ENCODE data around the gene HBEGF. TPM values are rescaled to one million over a fixed set of nuclear protein-coding genes. Genes with fewer than 3 reads are reported as not detected.

HBEGF gene
- total RNA-seq, 1 experiment from 2014 or later: 12.3 TPM

- Histone ChIP-seq H3K4me3 (replicated peaks in 1 of 2; ENCODE audit: low read depth in 1 of 2, low read length in 2 of 2) (no peak overlapping the region), H3K9me2 (ENCODE audit: insufficient read depth) (no peaks in the 10 kb centered on the region), H3K4me2 (ENCODE audit: low read length) (0 out of 2 replicates have a peak overlapping the region, but pooled peaks have one; percentile 3), H3K79me2 (ENCODE audit: insufficient read depth, low read length) (no peaks in the 10 kb centered on the region), H3K9ac (ENCODE audit: low read length) (no peak overlapping the region), H3K27me3 (ENCODE audit: insufficient read depth, low read length) (no peaks in the 10 kb centered on the region), H2AFZ (ENCODE audit: low read depth, low read length, poor library complexity, severe bottlenecking) (no peak overlapping the region), H3K9me3 (ENCODE audit: control insufficient read depth in 1 of 2, insufficient read depth in 1 of 2, low read depth in 1 of 2, low read length in 2 of 2) (no peaks in the 10 kb centered on the region), H3K36me3 (ENCODE audit: control insufficient read depth in 1 of 2, insufficient read depth in 2 of 2, low read length in 2 of 2) (no peaks in the 10 kb centered on the region), H3K27ac (ENCODE audit: low read depth, low read length) (no peak overlapping the region), H3K4me1 (ENCODE audit: control insufficient read depth in 1 of 2, insufficient read depth in 2 of 2, low read length in 2 of 2) (peaks cover 3 to 29% of the 10 kb centered on the region in 2 experiments; a peak in 3 of 4 replicates), H4K20me1 (ENCODE audit: insufficient read depth) (no peaks in the 10 kb centered on the region)
- TF ChIP-seq EGR1 (IDR thresholded peaks at IDR 0.05; ENCODE audit: low read depth) (no peak), TCF7L2 (IDR thresholded peaks at IDR 0.05; ENCODE audit: borderline replicate concordance, extremely low read depth, insufficient read depth, insufficient read length) (no peak), ELF1 (IDR thresholded peaks at IDR 0.05; ENCODE audit: borderline replicate concordance, low read depth) (no peak), FOSL1 (IDR thresholded peaks at IDR 0.05; ENCODE audit: low read depth) (no peak), POLR2AphosphoS5 (IDR thresholded peaks at IDR 0.05; ENCODE audit: low read depth, low read length) (no peak), EZH2 (IDR thresholded peaks at IDR 0.05) (no peak), POLR2A (IDR thresholded peaks at IDR 0.05; ENCODE audit: borderline replicate concordance, extremely low read depth, insufficient read depth, insufficient read length) (no peak), CTCF (IDR thresholded peaks at IDR 0.05 in 2 of 3, conservative IDR thresholded peaks at IDR 0.05 in 1 of 3; ENCODE audit: borderline replicate concordance in 1 of 3, insufficient read depth in 1 of 3, low read depth in 2 of 3, low read length in 2 of 3) (no peak), RAD21 (IDR thresholded peaks at IDR 0.05; ENCODE audit: low read depth) (no peak), JUND (IDR thresholded peaks at IDR 0.05) (no peak), SIN3A (IDR thresholded peaks at IDR 0.05; ENCODE audit: low read depth) (no peak)
- TF ChIP-seq, protein P1, sequence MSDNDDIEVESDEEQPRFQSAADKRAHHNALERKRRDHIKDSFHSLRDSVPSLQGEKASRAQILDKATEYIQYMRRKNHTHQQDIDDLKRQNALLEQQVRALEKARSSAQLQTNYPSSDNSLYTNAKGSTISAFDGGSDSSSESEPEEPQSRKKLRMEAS (IDR thresholded peaks at IDR 0.05): no peak
- TF ChIP-seq, protein P2, sequence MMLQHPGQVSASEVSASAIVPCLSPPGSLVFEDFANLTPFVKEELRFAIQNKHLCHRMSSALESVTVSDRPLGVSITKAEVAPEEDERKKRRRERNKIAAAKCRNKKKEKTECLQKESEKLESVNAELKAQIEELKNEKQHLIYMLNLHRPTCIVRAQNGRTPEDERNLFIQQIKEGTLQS (IDR thresholded peaks at IDR 0.05): no peak
- RAD21 ChIA-PET (ENCODE audit: low non-redundant PET in 1 of 2, low total read pairs in 2 of 2, uncharacterized antibody in 2 of 2, unreplicated experiment in 2 of 2): no interaction called here
- intact Hi-C loops (cut with micrococcal nuclease): no loop called here
- no TSS peak for BruUV-seq (replicated peaks)
- DNase-seq (ENCODE audit: low read depth, low spot score) (no peak), ATAC-seq (no peak)
- CTCF ChIA-PET: interaction anchor here (0.8 to 1.9 kb wide), 5 partner anchors 8 to 353 kb away, joined by 3 to 6 read pairs (median 4); partner anchors contain the start of gene HBEGF
- POLR2A ChIA-PET: interaction anchor here (1.3 kb wide), 1 partner anchor 20 kb away, joined by 4 read pairs; the partner anchor contains the start of gene HBEGF
Measured at GRCh38 chr5:140366589-140367255, 20.3 kb upstream of the HBEGF start.
